ENCODE data around the gene SLC30A9. TPM values are rescaled to one million over a fixed set of nuclear protein-coding genes. Genes with fewer than 3 reads are reported as not detected.

Gene SLC30A9
- polyA plus RNA-seq, 1 donor (not counting 4 experiments of a cell fraction or from before 2014, with no cell fraction given): 53.0 TPM

DNA sequence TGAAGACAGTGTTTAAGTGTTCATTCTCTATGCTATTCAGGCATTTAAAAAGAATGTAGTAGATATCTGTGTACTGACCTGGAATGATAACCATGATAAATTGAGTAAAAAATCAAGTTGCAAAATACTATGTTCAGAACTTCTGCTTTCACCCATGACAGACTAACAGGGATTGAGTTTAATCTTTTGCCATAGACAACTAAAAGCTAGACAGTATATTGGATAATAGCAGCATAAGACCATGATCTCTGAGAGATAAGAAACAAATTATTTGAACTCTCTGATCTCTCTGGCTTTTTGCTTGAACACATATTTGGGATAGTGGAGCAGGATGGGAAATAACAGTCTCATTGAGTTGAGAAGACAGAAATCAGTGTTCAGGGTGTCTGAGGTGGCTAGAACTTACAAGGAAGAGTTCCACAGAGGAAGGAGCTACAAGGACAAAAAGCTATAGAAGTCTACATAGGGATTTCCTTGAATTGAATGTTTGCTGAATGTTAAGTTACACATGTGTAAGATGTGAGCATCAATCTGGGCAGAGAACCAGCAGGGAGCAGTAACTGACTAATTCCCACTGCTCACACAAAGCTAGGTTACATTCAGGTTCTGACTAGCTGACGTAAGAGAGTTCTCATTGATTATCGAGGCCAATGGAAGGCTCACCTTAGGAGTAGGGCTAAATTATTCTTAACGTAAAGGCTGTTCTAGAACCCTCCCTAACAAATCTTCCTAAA lies 60.4 kb downstream of the SLC30A9 start:
- H3K36me3 ChIP-seq (ENCODE audit: control insufficient read depth in 2 of 2, extremely low read depth in 1 of 2, insufficient read depth in 2 of 2, low read length in 2 of 2): peaks cover 0 to under 1% of the 10 kb centered on the region in 2 experiments
- H3K9me3 ChIP-seq (ENCODE audit: control insufficient read depth, low read depth, low read length): no peaks in the 10 kb centered on the region
- no peak for TF ChIP-seq EZH2 (IDR thresholded peaks at IDR 0.05; ENCODE audit: low read length)
- TF ChIP-seq, protein P1, sequence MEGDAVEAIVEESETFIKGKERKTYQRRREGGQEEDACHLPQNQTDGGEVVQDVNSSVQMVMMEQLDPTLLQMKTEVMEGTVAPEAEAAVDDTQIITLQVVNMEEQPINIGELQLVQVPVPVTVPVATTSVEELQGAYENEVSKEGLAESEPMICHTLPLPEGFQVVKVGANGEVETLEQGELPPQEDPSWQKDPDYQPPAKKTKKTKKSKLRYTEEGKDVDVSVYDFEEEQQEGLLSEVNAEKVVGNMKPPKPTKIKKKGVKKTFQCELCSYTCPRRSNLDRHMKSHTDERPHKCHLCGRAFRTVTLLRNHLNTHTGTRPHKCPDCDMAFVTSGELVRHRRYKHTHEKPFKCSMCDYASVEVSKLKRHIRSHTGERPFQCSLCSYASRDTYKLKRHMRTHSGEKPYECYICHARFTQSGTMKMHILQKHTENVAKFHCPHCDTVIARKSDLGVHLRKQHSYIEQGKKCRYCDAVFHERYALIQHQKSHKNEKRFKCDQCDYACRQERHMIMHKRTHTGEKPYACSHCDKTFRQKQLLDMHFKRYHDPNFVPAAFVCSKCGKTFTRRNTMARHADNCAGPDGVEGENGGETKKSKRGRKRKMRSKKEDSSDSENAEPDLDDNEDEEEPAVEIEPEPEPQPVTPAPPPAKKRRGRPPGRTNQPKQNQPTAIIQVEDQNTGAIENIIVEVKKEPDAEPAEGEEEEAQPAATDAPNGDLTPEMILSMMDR (optimal IDR thresholded peaks at IDR 0.05 in 1 of 3, IDR thresholded peaks at IDR 0.05 in 1 of 3, conservative IDR thresholded peaks at IDR 0.05 in 1 of 3; ENCODE audit: extremely low read depth in 1 of 3, insufficient read depth in 2 of 3, low read length in 3 of 3): no peak
- no peaks in the 10 kb centered on the region for H3K4me1 ChIP-seq (ENCODE audit: control insufficient read depth, extremely low read depth, insufficient read depth, low read length)
- no peak overlapping the region for H3K9ac ChIP-seq (ENCODE audit: control insufficient read depth, extremely low read depth, insufficient read depth, low read length)
- DNase-seq (ENCODE audit: low read depth, low spot score) (no peak), FAIRE-seq (peak; percentile 36)
- H3K27ac ChIP-seq (ENCODE audit: control insufficient read depth, insufficient read depth, low read length): no peak overlapping the region
- H3K79me2 ChIP-seq (ENCODE audit: control insufficient read depth, insufficient read depth, low read length): no peaks in the 10 kb centered on the region
- no peak overlapping the region for H2AFZ ChIP-seq (ENCODE audit: control insufficient read depth, low read length)
- H3K9me1 ChIP-seq (ENCODE audit: control insufficient read depth, extremely low read depth, insufficient read depth, low read length): no peaks in the 10 kb centered on the region
- no peaks in the 10 kb centered on the region for H4K20me1 ChIP-seq (ENCODE audit: control insufficient read depth, extremely low read depth, insufficient read depth, low read length)
- H3K4me2 ChIP-seq (ENCODE audit: control insufficient read depth, extremely low read depth, insufficient read depth, low read depth, low read length): no peak overlapping the region
- no peaks in the 10 kb centered on the region for H3K27me3 ChIP-seq (ENCODE audit: control insufficient read depth, extremely low read depth, insufficient read depth, low read length)
- H3K4me3 ChIP-seq (ENCODE audit: control insufficient read depth in 2 of 3, extremely low read depth in 1 of 3, insufficient read depth in 2 of 3, low read depth in 1 of 3, low read length in 3 of 3): no peak overlapping the region
- dilution Hi-C loops (cut with MboI; ENCODE audit: extremely low pct_ligation_motif_present, low sequenced_read_pairs): no loop called here

DNA sequence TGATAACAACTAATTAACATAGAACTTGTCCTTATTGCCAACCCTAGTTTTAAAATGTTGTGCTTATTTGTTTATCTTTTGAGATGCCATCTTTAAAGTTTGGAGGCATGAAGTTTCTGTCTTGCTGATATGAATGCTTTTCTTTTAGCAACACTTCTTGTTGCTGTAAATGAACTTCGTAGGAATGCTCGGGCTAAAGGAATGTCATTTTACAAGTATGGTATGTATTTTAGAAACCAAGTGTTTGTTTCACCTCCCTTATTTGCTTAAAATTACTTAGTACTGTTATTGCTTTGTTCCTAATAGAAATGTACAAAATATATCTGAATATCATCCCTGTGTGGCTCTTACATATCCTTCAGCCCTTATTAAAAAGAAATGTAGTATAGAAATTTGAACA lies 76.1 kb downstream of the SLC30A9 start:
- FAIRE-seq (no peak), DNase-seq (ENCODE audit: low read depth, low spot score) (no peak)
- no peak overlapping the region for H3K27ac ChIP-seq (ENCODE audit: control insufficient read depth, insufficient read depth, low read length)
- no peak overlapping the region for H3K4me3 ChIP-seq (ENCODE audit: control insufficient read depth in 2 of 3, extremely low read depth in 1 of 3, insufficient read depth in 2 of 3, low read depth in 1 of 3, low read length in 3 of 3)
- H4K20me1 ChIP-seq (ENCODE audit: control insufficient read depth, extremely low read depth, insufficient read depth, low read length): no peaks in the 10 kb centered on the region
- dilution Hi-C loops (cut with MboI; ENCODE audit: extremely low pct_ligation_motif_present, low sequenced_read_pairs): no loop called here
- H3K9me1 ChIP-seq (ENCODE audit: control insufficient read depth, extremely low read depth, insufficient read depth, low read length): no peaks in the 10 kb centered on the region
- peaks cover 4 to 9% of the 10 kb centered on the region in 2 experiments for H3K36me3 ChIP-seq (ENCODE audit: control insufficient read depth in 2 of 2, extremely low read depth in 1 of 2, insufficient read depth in 2 of 2, low read length in 2 of 2)
- no peaks in the 10 kb centered on the region for H3K79me2 ChIP-seq (ENCODE audit: control insufficient read depth, insufficient read depth, low read length)
- no peak overlapping the region for H3K9ac ChIP-seq (ENCODE audit: control insufficient read depth, extremely low read depth, insufficient read depth, low read length)
- no peak overlapping the region for H2AFZ ChIP-seq (ENCODE audit: control insufficient read depth, low read length)
- no peak for TF ChIP-seq EZH2 (IDR thresholded peaks at IDR 0.05; ENCODE audit: low read length)
- TF ChIP-seq, protein P1 (optimal IDR thresholded peaks at IDR 0.05 in 1 of 3, IDR thresholded peaks at IDR 0.05 in 1 of 3, conservative IDR thresholded peaks at IDR 0.05 in 1 of 3; ENCODE audit: extremely low read depth in 1 of 3, insufficient read depth in 2 of 3, low read length in 3 of 3): no peak
- no peaks in the 10 kb centered on the region for H3K9me3 ChIP-seq (ENCODE audit: control insufficient read depth, low read depth, low read length)
- no peak overlapping the region for H3K4me2 ChIP-seq (ENCODE audit: control insufficient read depth, extremely low read depth, insufficient read depth, low read depth, low read length)
- no peaks in the 10 kb centered on the region for H3K4me1 ChIP-seq (ENCODE audit: control insufficient read depth, extremely low read depth, insufficient read depth, low read length)
- no peaks in the 10 kb centered on the region for H3K27me3 ChIP-seq (ENCODE audit: control insufficient read depth, extremely low read depth, insufficient read depth, low read length)

All from keratinocyte (primary cell).